GM10248 (cell line): ENCODE measurements around the gene HSD17B3.

Experiments used
- CTCF ChIA-PET: fragments of 300-600 bp; sonication (Branson Sonifier 250); formaldehyde crosslinking; extraction: SDS; loops from one replicate; lab custom pipeline; 2021; ENCODE audit warnings: antibody characterized with exemption; lab: Yijun Ruan, JAX
- POLR2A ChIA-PET: fragments of 350-650 bp; sonication (Branson Sonifier 250); formaldehyde crosslinking; extraction: SDS; loops from one replicate; lab custom pipeline; 2020; ENCODE audit warnings: antibody characterized with exemption; lab: Yijun Ruan, JAX
- DNase-seq: peaks from one replicate; pipeline ENCODE4 v3.0.0; 2012; ENCODE audit errors: extremely low spot score
- CTCF ChIP-seq: IDR thresholded peaks from 2 replicates; pipeline ENCODE4 v1.5.1; 2012; ENCODE audit warnings: mild to moderate bottlenecking, low read depth; ENCODE audit errors: extremely low read depth, missing control alignments, control extremely low read depth

The HSD17B3 gene

GRCh38 chr9:96232164-96232538 is 69.8 kb downstream of the HSD17B3 start:
- DNase-seq, result no peak
- ChIA-PET CTCF (interaction anchor here (0.7 to 6.8 kb wide), 23 partner anchors 9 to 513 kb away, joined by 3 to 51 read pairs (median 4); no protein-coding TSS in a partner anchor), POLR2A (no interaction called here)
- TF ChIP-seq CTCF, result no peak

GRCh38 chr9:96230002-96230401 is 72.0 kb downstream of the HSD17B3 start:
- POLR2A ChIA-PET, result no interaction called here
- no peak for TF ChIP-seq CTCF
- DNase-seq, result no peak
- CTCF ChIA-PET, result no interaction called here

- DNase-seq, result no peak
- ChIA-PET CTCF (no interaction called here), POLR2A (no interaction called here)
- TF ChIP-seq CTCF, result peak; percentile 25
Observed at GRCh38 chr9:96222132-96222531, 79.8 kb downstream of the HSD17B3 start.

GRCh38 chr9:96219900-96220257 is 82.1 kb downstream of the HSD17B3 start:
- ChIA-PET CTCF (interaction anchor here (0.8 to 4.4 kb wide), 4 partner anchors 12 to 97 kb away, joined by 3 to 31 read pairs (median 6); no protein-coding TSS in a partner anchor), POLR2A (no interaction called here)
- DNase-seq, result no peak
- no peak for TF ChIP-seq CTCF

- DNase-seq, result peak; percentile 67
- peak; percentile 64 for TF ChIP-seq CTCF
- POLR2A ChIA-PET, result no interaction called here
- CTCF ChIA-PET, result interaction anchor here (0.7 to 4.4 kb wide), 6 partner anchors 8 to 492 kb away, joined by 3 to 31 read pairs (median 10); no protein-coding TSS in a partner anchor
Observed at GRCh38 chr9:96219026-96219899, 82.7 kb downstream of the HSD17B3 start.

GRCh38 chr9:96217754-96218693 is 84.0 kb downstream of the HSD17B3 start:
- ChIA-PET POLR2A (no interaction called here), CTCF (interaction anchor here (0.6 to 4.4 kb wide), 19 partner anchors 10 to 546 kb away, joined by 3 to 31 read pairs (median 3); no protein-coding TSS in a partner anchor)
- TF ChIP-seq CTCF, result peak; percentile 95
- DNase-seq, result peak; percentile 87
